ENCODE data around the gene TIMM17B. TPM values are rescaled to one million over a fixed set of nuclear protein-coding genes. Genes with fewer than 3 reads are reported as not detected.
A peak's percentile ranks its signal among the peaks of the same experiment; 100 is the strongest.
"Not testable (repeated sequence)": the region's sequence is repeated elsewhere in the genome, so short reads cannot be mapped to it uniquely, and the experiment has no call there.

TIMM17B gene
- total and polyA plus RNA-seq, 2 experiments from 2014 or later, result 26.7 to 44.7 TPM

DNA sequence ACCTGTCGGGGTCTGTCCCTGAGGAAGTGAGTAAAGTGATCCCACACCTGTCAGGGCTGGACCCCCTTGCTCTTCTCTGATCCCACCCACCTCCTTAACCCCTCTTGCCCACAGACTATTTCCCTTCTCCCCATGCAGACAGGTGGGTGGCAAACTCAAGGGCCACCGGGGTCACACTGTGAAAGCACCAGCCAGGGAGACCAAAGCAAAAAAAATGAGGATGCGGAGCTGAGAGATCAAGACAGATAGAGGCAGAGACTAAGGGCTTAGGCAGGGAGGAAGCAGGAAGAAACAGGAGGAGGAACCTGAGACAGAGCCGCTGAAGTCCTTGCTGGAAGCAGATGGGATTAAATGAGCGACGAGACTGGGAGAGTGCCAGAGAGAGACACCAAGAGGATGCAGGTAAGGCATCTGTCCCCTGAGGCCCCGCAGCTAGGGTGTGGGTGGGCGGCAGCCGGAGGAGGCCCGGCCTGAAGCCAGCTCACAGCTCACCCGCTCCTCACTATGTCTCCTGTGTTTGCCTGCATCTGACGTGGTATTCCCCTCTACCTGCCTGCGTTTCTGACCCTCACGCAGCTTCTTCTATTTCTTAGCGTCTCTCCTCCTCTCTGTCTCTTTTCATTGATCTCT is 7.2 kb downstream of the TIMM17B start:
- peak overlapping the region; percentile 74 for H3K4me3 ChIP-seq
- no peaks in the 10 kb centered on the region for H3K27me3 ChIP-seq (replicated peaks; ENCODE audit: insufficient read depth)
- no peaks in the 10 kb centered on the region for H3K36me3 ChIP-seq (ENCODE audit: low read depth)
- no peak overlapping the region for H3K27ac ChIP-seq
- TF ChIP-seq EZH2 (IDR thresholded peaks at IDR 0.05; ENCODE audit: insufficient read depth, poor library complexity, severe bottlenecking) (no peak), EZH2phosphoT487 (IDR thresholded peaks at IDR 0.05; ENCODE audit: insufficient read depth, low read depth) (no peak)
- H3K9me2 ChIP-seq (ENCODE audit: insufficient read depth), result no peaks in the 10 kb centered on the region
- no peaks in the 10 kb centered on the region for H4K20me1 ChIP-seq (ENCODE audit: insufficient read depth)
- no peaks in the 10 kb centered on the region for H3F3A ChIP-seq (ENCODE audit: insufficient read depth)
- WGBS, 2 experiments (ENCODE audit: low coverage in 1 of 2, low lambda C conversion rate in 2 of 2, missing lambda C conversion rate in 2 of 2), result 15 to 18% methylated on average over 13 to 15 of the region's 15 CpGs
- H3K9me3 ChIP-seq (ENCODE audit: low read depth), result no peaks in the 10 kb centered on the region
- H3K4me1 ChIP-seq (ENCODE audit: insufficient read depth), result no peaks in the 10 kb centered on the region
- peak overlapping the region; percentile 87 for H2AFZ ChIP-seq
- H3K4me2 ChIP-seq (ENCODE audit: unreplicated experiment), result no peak overlapping the region
- DNase-seq, result peak; percentile 3
- no peak overlapping the region; the same call in 1 of the 2 replicates for H3K9ac ChIP-seq
- H3K79me2 ChIP-seq (ENCODE audit: insufficient read depth), result peaks cover 6% of the 10 kb centered on the region; the same call in 1 of the 2 replicates
- in situ Hi-C loops (cut with MboI), result no loop called here

DNA sequence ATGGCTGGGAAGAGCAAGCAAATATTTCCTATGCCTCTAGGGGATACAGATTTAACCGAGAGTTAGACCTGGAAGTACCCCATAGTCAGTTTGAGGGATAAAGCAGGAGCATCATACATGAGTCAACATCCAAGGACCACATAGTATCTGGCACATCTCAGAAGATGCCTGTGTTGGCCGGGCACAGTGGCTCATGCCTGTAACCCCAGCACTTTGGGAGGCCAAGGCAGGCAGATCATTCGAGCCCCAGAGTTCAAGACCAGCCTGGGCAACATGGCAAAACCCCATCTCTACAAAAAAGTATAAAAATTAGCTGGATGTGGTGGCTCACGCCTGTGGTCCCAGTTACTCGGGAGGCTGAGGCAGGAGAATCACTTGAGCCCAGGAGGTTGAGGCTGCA is 11.0 kb downstream of the TIMM17B start:
- 50 to 69% methylated on average over 5 of the region's 5 CpGs for WGBS, 2 experiments (ENCODE audit: low coverage in 1 of 2, low lambda C conversion rate in 2 of 2, missing lambda C conversion rate in 2 of 2)
- H3F3A ChIP-seq (ENCODE audit: insufficient read depth); in situ Hi-C loops (cut with MboI): not testable (repeated sequence)

DNA sequence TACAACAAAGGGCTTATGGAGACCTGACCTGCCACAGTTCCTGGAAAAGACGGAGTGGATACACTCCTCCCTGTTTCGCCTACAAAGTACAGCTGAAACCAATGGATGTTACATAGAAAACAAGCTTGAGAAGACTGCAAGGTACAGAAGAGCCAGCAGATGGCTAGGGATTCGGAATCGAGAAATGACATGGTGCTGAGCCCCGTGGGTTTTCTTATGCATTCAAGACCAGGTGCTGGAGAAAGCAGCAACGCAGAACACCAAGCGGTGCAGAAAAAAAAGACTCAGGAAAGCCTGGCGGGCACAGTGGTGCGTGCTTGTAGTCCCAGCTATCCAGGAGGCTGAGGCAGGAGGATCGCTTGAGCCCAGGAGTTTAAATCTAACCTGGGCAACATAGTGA is 13.8 kb downstream of the TIMM17B start:
- Histone ChIP-seq H3K27me3 (replicated peaks; ENCODE audit: insufficient read depth) (no peaks in the 10 kb centered on the region), H3K4me3 (no peak overlapping the region), H3K4me2 (ENCODE audit: unreplicated experiment) (no peak overlapping the region), H4K20me1 (ENCODE audit: insufficient read depth) (no peaks in the 10 kb centered on the region), H3K9me2 (ENCODE audit: insufficient read depth) (no peaks in the 10 kb centered on the region), H3K27ac (no peak overlapping the region), H3K9ac (no peak overlapping the region), H3K79me2 (ENCODE audit: insufficient read depth) (no peaks in the 10 kb centered on the region), H3K9me3 (ENCODE audit: low read depth) (no peaks in the 10 kb centered on the region), H2AFZ (no peak overlapping the region), H3F3A (ENCODE audit: insufficient read depth) (no peaks in the 10 kb centered on the region), H3K36me3 (ENCODE audit: low read depth) (no peaks in the 10 kb centered on the region), H3K4me1 (ENCODE audit: insufficient read depth) (no peaks in the 10 kb centered on the region)
- 38 to 42% methylated on average over 9 to 10 of the region's 10 CpGs for WGBS, 2 experiments (ENCODE audit: low coverage in 1 of 2, low lambda C conversion rate in 2 of 2, missing lambda C conversion rate in 2 of 2)
- DNase-seq, result peak; percentile 6
- in situ Hi-C loops (cut with MboI), result no loop called here
- no peak for TF ChIP-seq EZH2 (IDR thresholded peaks at IDR 0.05; ENCODE audit: insufficient read depth, poor library complexity, severe bottlenecking)
- TF ChIP-seq EZH2phosphoT487 (IDR thresholded peaks at IDR 0.05; ENCODE audit: insufficient read depth, low read depth), result no peak

More for the DNA sequence above, 11.0 kb downstream of the TIMM17B start:
- DNase-seq; H3K9ac ChIP-seq; H3K4me1 ChIP-seq (ENCODE audit: insufficient read depth); H3K9me2 ChIP-seq (ENCODE audit: insufficient read depth); H3K27me3 ChIP-seq (replicated peaks; ENCODE audit: insufficient read depth); H3K9me3 ChIP-seq (ENCODE audit: low read depth); H3K4me2 ChIP-seq (ENCODE audit: unreplicated experiment); H2AFZ ChIP-seq; H3K79me2 ChIP-seq (ENCODE audit: insufficient read depth); H3K27ac ChIP-seq; H4K20me1 ChIP-seq (ENCODE audit: insufficient read depth); H3K4me3 ChIP-seq; H3K36me3 ChIP-seq (ENCODE audit: low read depth): not testable (repeated sequence)

DNA sequence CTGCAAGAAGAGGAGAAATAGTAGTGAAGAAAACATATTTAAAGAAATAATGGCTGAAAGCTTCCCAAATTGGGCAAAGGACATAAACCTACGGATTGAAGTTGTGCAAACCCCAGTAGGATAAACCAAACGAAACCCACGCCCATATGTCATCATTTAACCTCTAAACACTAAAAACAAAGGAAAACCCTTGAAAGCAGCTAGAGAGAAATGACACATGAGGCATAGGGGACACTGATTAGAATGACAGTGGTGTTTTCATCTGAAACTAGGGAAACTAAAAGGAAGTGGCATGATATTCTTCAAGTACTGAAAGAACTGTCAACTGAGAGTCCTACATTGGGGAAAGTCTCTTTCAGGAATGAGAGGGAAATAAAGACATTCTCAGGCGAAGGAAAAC is 20.6 kb downstream of the TIMM17B start:
- H3F3A ChIP-seq (ENCODE audit: insufficient read depth); H3K27ac ChIP-seq; H3K4me2 ChIP-seq (ENCODE audit: unreplicated experiment); H3K9ac ChIP-seq; H2AFZ ChIP-seq; H3K9me3 ChIP-seq (ENCODE audit: low read depth); H3K4me3 ChIP-seq; DNase-seq; H3K36me3 ChIP-seq (ENCODE audit: low read depth); in situ Hi-C loops (cut with MboI); H3K79me2 ChIP-seq (ENCODE audit: insufficient read depth); H3K9me2 ChIP-seq (ENCODE audit: insufficient read depth); H3K27me3 ChIP-seq (replicated peaks; ENCODE audit: insufficient read depth); H4K20me1 ChIP-seq (ENCODE audit: insufficient read depth); H3K4me1 ChIP-seq (ENCODE audit: insufficient read depth): not testable (repeated sequence)
- WGBS, 2 experiments (ENCODE audit: low coverage in 1 of 2, low lambda C conversion rate in 2 of 2, missing lambda C conversion rate in 2 of 2), result 46 to 60% methylated on average over 3 to 4 of the region's 4 CpGs

DNA sequence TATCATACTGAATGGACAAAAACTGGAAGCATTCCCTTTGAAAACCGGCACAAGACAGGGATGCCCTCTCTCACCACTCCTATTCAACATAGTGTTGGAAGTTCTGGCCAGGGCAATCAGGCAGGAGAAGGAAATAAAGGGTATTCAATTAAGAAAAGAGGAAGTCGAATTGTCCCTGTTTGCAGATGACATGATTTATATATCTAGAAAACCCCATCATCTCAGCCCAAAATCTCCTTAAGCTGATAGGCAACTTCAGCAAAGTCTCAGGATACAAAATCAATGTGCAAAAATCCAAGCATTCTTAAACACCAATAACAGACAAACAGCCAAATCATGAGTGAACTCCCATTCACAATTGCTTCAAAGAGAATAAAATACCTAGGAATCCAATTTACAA is 25.6 kb downstream of the TIMM17B start:
- H2AFZ ChIP-seq; in situ Hi-C loops (cut with MboI); H3K9ac ChIP-seq; H3K36me3 ChIP-seq (ENCODE audit: low read depth); DNase-seq; H3K4me2 ChIP-seq (ENCODE audit: unreplicated experiment); H3K27ac ChIP-seq; H3F3A ChIP-seq (ENCODE audit: insufficient read depth); H3K4me3 ChIP-seq; H3K27me3 ChIP-seq (replicated peaks; ENCODE audit: insufficient read depth); H3K4me1 ChIP-seq (ENCODE audit: insufficient read depth); H4K20me1 ChIP-seq (ENCODE audit: insufficient read depth); H3K79me2 ChIP-seq (ENCODE audit: insufficient read depth); H3K9me2 ChIP-seq (ENCODE audit: insufficient read depth); H3K9me3 ChIP-seq (ENCODE audit: low read depth): not testable (repeated sequence)
- 0 to 43% methylated on average over 1 to 2 of the region's 2 CpGs for WGBS, 2 experiments (ENCODE audit: low coverage in 1 of 2, low lambda C conversion rate in 2 of 2, missing lambda C conversion rate in 2 of 2)

All from GM23248 (cell line).